Measurements from ENCODE around the gene CHRNA9. TPM values are rescaled to one million over a fixed set of nuclear protein-coding genes. Genes with fewer than 3 reads are reported as not detected.

Gene CHRNA9
- polyA plus RNA-seq, 2 of the 4 experiments (the other 2 are of a cell fraction): 1.3 to 1.6 TPM

DNA sequence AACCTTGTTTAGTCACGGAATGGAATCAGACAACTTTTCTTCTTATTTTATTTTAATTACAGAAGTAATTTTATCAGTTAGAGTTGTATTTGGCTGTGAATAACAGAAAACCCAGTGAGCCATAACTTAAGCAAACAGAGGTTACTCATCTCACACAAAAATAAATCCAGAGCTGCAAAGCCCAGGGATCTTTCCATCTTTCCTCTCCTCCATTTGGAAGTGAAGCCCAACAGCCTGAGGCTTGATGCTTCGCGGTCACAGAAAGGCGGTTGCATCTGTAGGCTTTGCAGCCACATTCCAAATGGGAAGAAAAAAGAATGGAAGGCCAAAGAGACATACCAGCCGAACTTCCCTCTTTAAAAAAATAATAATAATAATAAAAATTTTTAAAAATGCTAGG lies 22.6 kb downstream of the CHRNA9 start:
- WGBS (ENCODE audit: missing lambda C conversion rate): 65% methylated on average over 5 of the region's 5 CpGs
- no peak for FAIRE-seq
- POLR2A ChIA-PET: no interaction called here
- Histone ChIP-seq H3K4me3 (no peak overlapping the region), H3K27ac (no peak overlapping the region), H3K9me3 (peaks cover 4% of the 10 kb centered on the region; the same call in 1 of the 3 replicates), H3K4me2 (no peak overlapping the region), H3K4me1 (peaks cover 7% of the 10 kb centered on the region; the same call in 1 of the 3 replicates)
- CTCF ChIA-PET: interaction anchor here (1.1 to 1.2 kb wide), 2 partner anchors 33 to 41 kb away, joined by 3 to 4 read pairs; no protein-coding TSS in a partner anchor
- no peak for TF ChIP-seq MAFK (IDR thresholded peaks at IDR 0.05; ENCODE audit: partially characterized antibody)
- TF ChIP-seq, protein P1, sequence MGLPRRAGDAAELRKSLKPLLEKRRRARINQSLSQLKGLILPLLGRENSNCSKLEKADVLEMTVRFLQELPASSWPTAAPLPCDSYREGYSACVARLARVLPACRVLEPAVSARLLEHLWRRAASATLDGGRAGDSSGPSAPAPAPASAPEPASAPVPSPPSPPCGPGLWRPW (IDR thresholded peaks at IDR 0.05): no peak
- no peak for TF ChIP-seq HOXB13 (CRISPR knock-in tag; IDR thresholded peaks at IDR 0.05; ENCODE audit: low read depth)
- no peak for TF ChIP-seq ZFP36 (IDR thresholded peaks at IDR 0.05; ENCODE audit: borderline replicate concordance, partially characterized antibody)
- no peak for TF ChIP-seq ZC3H11A (IDR thresholded peaks at IDR 0.05)
- TF ChIP-seq, protein P2, sequence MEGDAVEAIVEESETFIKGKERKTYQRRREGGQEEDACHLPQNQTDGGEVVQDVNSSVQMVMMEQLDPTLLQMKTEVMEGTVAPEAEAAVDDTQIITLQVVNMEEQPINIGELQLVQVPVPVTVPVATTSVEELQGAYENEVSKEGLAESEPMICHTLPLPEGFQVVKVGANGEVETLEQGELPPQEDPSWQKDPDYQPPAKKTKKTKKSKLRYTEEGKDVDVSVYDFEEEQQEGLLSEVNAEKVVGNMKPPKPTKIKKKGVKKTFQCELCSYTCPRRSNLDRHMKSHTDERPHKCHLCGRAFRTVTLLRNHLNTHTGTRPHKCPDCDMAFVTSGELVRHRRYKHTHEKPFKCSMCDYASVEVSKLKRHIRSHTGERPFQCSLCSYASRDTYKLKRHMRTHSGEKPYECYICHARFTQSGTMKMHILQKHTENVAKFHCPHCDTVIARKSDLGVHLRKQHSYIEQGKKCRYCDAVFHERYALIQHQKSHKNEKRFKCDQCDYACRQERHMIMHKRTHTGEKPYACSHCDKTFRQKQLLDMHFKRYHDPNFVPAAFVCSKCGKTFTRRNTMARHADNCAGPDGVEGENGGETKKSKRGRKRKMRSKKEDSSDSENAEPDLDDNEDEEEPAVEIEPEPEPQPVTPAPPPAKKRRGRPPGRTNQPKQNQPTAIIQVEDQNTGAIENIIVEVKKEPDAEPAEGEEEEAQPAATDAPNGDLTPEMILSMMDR (IDR thresholded peaks at IDR 0.05): no peak
- TF ChIP-seq ESRRA (IDR thresholded peaks at IDR 0.05; ENCODE audit: borderline replicate concordance, low read length): no peak
- no peak for TF ChIP-seq JUN (IDR thresholded peaks at IDR 0.05)
- TF ChIP-seq, protein P3, sequence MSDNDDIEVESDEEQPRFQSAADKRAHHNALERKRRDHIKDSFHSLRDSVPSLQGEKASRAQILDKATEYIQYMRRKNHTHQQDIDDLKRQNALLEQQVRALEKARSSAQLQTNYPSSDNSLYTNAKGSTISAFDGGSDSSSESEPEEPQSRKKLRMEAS (IDR thresholded peaks at IDR 0.05): no peak
- no peak for TF ChIP-seq CHD2 (IDR thresholded peaks at IDR 0.05; ENCODE audit: low read length, partially characterized antibody)
- TF ChIP-seq HEYL (CRISPR knock-in tag; IDR thresholded peaks at IDR 0.05): no peak
- no peak for TF ChIP-seq POLR2AphosphoS2 (conservative IDR thresholded peaks at IDR 0.05; ENCODE audit: low read length)
- TF ChIP-seq CBX2 (IDR thresholded peaks at IDR 0.05; ENCODE audit: borderline replicate concordance, low read depth): no peak
- TF ChIP-seq, protein P4, sequence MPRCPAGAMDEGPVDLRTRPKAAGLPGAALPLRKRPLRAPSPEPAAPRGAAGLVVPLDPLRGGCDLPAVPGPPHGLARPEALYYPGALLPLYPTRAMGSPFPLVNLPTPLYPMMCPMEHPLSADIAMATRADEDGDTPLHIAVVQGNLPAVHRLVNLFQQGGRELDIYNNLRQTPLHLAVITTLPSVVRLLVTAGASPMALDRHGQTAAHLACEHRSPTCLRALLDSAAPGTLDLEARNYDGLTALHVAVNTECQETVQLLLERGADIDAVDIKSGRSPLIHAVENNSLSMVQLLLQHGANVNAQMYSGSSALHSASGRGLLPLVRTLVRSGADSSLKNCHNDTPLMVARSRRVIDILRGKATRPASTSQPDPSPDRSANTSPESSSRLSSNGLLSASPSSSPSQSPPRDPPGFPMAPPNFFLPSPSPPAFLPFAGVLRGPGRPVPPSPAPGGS (IDR thresholded peaks at IDR 0.05): no peak
- TF ChIP-seq KDM5A (IDR thresholded peaks at IDR 0.05): no peak
- DNase-seq (ENCODE audit: low read depth in 1 of 2, low spot score in 1 of 2): no peak
- no peak for ATAC-seq

DNA sequence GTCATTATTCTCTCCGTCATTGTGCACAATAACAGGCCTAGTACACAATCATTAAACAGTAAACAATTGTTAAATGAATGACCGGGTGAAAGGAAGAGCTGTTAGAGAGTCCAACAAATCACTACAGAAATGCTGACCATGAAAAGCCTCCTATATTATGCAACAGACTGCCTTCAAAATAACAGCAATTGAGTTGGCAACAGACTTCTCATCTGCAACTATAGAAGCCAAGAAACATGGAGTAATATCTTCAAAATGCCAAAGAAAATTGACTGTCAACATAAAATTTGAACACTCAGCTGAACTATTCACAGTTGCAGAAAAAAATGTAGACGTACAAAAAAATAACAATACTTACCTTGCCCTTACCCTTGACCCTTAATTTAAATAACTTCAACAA lies 26.2 kb downstream of the CHRNA9 start:
- FAIRE-seq (no peak), ATAC-seq (no peak)
- WGBS (ENCODE audit: missing lambda C conversion rate): 94% methylated on average over 3 of the region's 3 CpGs

More for the DNA sequence above, 26.2 kb downstream of the CHRNA9 start:
- DNase-seq (ENCODE audit: low read depth in 1 of 2, low spot score in 1 of 2): no peak
- Histone ChIP-seq H3K9me3 (peaks cover 4% of the 10 kb centered on the region; the same call in 1 of the 3 replicates), H3K4me3 (no peak overlapping the region), H3K4me2 (no peak overlapping the region), H3K4me1 (peaks cover 4% of the 10 kb centered on the region; the same call in 1 of the 3 replicates), H3K27ac (no peak overlapping the region)
- TF ChIP-seq RFX5 (IDR thresholded peaks at IDR 0.05) (no peak), KDM5A (IDR thresholded peaks at IDR 0.05) (no peak), BHLHE40 (IDR thresholded peaks at IDR 0.05; ENCODE audit: low read depth, low read length) (no peak), RAD21 (conservative IDR thresholded peaks at IDR 0.05 in 1 of 2, IDR thresholded peaks at IDR 0.05 in 1 of 2) (no peak), KDM1A (IDR thresholded peaks at IDR 0.05; ENCODE audit: low read depth) (no peak), GATA3 (IDR thresholded peaks at IDR 0.05; ENCODE audit: borderline replicate concordance) (no peak), MAFK (IDR thresholded peaks at IDR 0.05; ENCODE audit: partially characterized antibody) (no peak), SREBF2 (IDR thresholded peaks at IDR 0.05) (no peak), CBX2 (IDR thresholded peaks at IDR 0.05; ENCODE audit: borderline replicate concordance, low read depth) (no peak), RCOR1 (IDR thresholded peaks at IDR 0.05; ENCODE audit: low read depth, low read length) (no peak), TFCP2L1 (CRISPR knock-in tag; IDR thresholded peaks at IDR 0.05) (no peak), ZSCAN20 (CRISPR knock-in tag; IDR thresholded peaks at IDR 0.05) (no peak), EHMT2 (IDR thresholded peaks at IDR 0.05; ENCODE audit: low read depth) (no peak), MYC (IDR thresholded peaks at IDR 0.05; ENCODE audit: borderline replicate concordance, low read length) (no peak)
- TF ChIP-seq, protein P1 (IDR thresholded peaks at IDR 0.05): no peak
- TF ChIP-seq, protein P2 (IDR thresholded peaks at IDR 0.05): no peak
- TF ChIP-seq, protein P5, sequence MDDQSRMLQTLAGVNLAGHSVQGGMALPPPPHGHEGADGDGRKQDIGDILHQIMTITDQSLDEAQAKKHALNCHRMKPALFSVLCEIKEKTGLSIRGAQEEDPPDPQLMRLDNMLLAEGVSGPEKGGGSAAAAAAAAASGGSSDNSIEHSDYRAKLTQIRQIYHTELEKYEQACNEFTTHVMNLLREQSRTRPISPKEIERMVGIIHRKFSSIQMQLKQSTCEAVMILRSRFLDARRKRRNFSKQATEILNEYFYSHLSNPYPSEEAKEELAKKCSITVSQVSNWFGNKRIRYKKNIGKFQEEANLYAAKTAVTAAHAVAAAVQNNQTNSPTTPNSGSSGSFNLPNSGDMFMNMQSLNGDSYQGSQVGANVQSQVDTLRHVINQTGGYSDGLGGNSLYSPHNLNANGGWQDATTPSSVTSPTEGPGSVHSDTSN (IDR thresholded peaks at IDR 0.05): no peak
- CTCF ChIA-PET: no interaction called here
- POLR2A ChIA-PET: no interaction called here
